Measurements from ENCODE around the gene BEST3. TPM values are rescaled to one million over a fixed set of nuclear protein-coding genes. Genes with fewer than 3 reads are reported as not detected.

BEST3 gene
- total and polyA plus RNA-seq, 2 donors (not counting 3 experiments of a cell fraction or from before 2014, with no cell fraction given): 0.12 to 0.18 TPM

GRCh38 chr12:69627501-69627900, 71.6 kb downstream of the BEST3 start:
- Histone ChIP-seq H3K79me2 (ENCODE audit: control insufficient read depth, insufficient read depth, low read length) (no peaks in the 10 kb centered on the region), H3K4me2 (ENCODE audit: insufficient read depth, low read length) (no peak overlapping the region), H4K20me1 (replicated peaks; ENCODE audit: control insufficient read depth, extremely low read depth, insufficient read depth, low read length) (no peaks in the 10 kb centered on the region), H3K36me3 (ENCODE audit: control insufficient read depth in 2 of 2, extremely low read depth in 1 of 2, insufficient read depth in 2 of 2, low read length in 2 of 2) (no peaks in the 10 kb centered on the region), H3K9me1 (replicated peaks; ENCODE audit: control insufficient read depth, extremely low read depth, insufficient read depth, low read length) (no peaks in the 10 kb centered on the region), H3K9me3 (replicated peaks; ENCODE audit: control insufficient read depth, insufficient read depth, low read length) (no peaks in the 10 kb centered on the region), H2AFZ (ENCODE audit: low read depth, low read length) (no peak overlapping the region), H3K4me3 (replicated peaks in 1 of 3; ENCODE audit: insufficient read depth in 1 of 3, low read depth in 1 of 3, low read length in 3 of 3) (no peak overlapping the region), H3K4me1 (ENCODE audit: control insufficient read depth, extremely low read depth, insufficient read depth, low read length) (no peaks in the 10 kb centered on the region), H3K27me3 (ENCODE audit: control insufficient read depth in 2 of 2, insufficient read depth in 2 of 2, low read length in 2 of 2) (peaks cover 0 to 2% of the 10 kb centered on the region in 2 experiments), H3K27ac (ENCODE audit: insufficient read depth, low read depth, low read length) (no peak overlapping the region), H3K9ac (replicated peaks; ENCODE audit: extremely low read depth, insufficient read depth, low read length) (no peak overlapping the region)
- DNase-seq (ENCODE audit: low read depth, low spot score) (no peak), FAIRE-seq (no peak)
- ChIA-PET CTCF (interaction anchor here (1.2 to 1.9 kb wide), 3 partner anchors 9 to 12 kb away, joined by 3 to 6 read pairs (median 3); no protein-coding TSS in a partner anchor), POLR2A (no interaction called here)
- no TSS peak for BruUV-seq (replicated peaks)
- intact Hi-C loops (cut with micrococcal nuclease) (no loop called here), dilution Hi-C loops (cut with MboI; ENCODE audit: extremely low pct_ligation_motif_present, low sequenced_read_pairs) (no loop called here)
- TF ChIP-seq JUN (IDR thresholded peaks at IDR 0.05; ENCODE audit: borderline replicate concordance, insufficient read depth, insufficient read length, low read depth) (no peak), MYC (IDR thresholded peaks at IDR 0.05; ENCODE audit: low read depth, low read length) (no peak), POLR2AphosphoS5 (IDR thresholded peaks at IDR 0.05; ENCODE audit: insufficient read depth, low read depth, low read length) (no peak), POLR2A (IDR thresholded peaks at IDR 0.05; ENCODE audit: low read depth, low read length) (no peak), FOS (IDR thresholded peaks at IDR 0.05; ENCODE audit: borderline replicate concordance, insufficient read depth, low read length) (no peak), EZH2 (IDR thresholded peaks at IDR 0.05; ENCODE audit: borderline replicate concordance, low read depth, low read length, severe bottlenecking) (no peak), GATA2 (IDR thresholded peaks at IDR 0.05; ENCODE audit: insufficient read depth, insufficient read length, low read depth, low read length) (no peak), CTCF (IDR thresholded peaks at IDR 0.05; ENCODE audit: extremely low read depth in 1 of 2, insufficient read depth in 1 of 2, low read depth in 1 of 2, low read length in 2 of 2) (no peak), MAX (IDR thresholded peaks at IDR 0.05; ENCODE audit: insufficient read depth, insufficient read length) (no peak)
